ENCODE data around the gene BOLA3. TPM values are rescaled to one million over a fixed set of nuclear protein-coding genes. Genes with fewer than 3 reads are reported as not detected.
"Not testable (repeated sequence)": the region's sequence is repeated elsewhere in the genome, so short reads cannot be mapped to it uniquely, and the experiment has no call there.

The BOLA3 gene
- total RNA-seq, 3 donors from 2014 or later (not counting 1 experiment from before 2014, with no cell fraction given) = 8.1 to 13.8 (median 11.9) TPM

DNA sequence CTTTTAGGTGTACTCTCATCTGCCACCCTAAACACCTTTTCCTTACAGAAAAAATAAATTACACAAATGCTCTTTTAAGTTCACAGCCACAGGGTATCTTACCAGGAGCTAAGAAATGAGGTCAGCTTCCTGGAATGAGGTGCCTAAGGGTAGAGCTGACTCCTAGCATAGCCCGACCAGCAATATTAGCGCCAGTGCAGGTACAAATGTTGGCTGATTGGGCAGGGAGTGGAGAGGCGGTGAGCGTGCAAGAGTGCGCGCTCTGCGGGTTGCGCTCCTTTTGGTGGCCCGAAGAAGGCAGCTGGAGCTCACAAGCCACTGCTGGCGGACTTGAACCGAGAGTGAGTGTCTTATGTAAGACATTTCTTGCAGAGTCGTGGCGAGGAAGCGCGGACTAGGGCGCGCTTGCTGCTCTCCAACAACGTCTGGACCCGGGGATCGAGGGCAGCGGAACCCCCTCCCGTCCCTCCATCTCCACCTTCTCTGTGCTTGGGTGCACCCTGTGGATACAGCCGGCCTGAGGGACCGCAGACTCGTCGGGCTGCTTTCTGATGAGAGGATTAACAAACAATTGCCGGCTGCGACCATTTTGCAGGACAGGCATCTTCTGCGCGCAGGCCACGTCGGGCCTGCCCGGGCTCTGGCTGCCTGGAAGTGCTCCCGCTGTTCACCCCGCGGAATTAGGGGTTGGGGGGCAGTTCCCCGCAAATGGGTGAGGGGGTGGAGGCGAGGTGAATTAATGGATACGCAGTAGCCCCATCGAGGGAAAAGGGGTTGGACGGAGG lies 17.3 kb downstream of the BOLA3 start:
- Histone ChIP-seq H3K36me3 (ENCODE audit: control insufficient read depth, insufficient read depth, low read length) (peaks cover 1% of the 10 kb centered on the region), H3K27me3 (ENCODE audit: control insufficient read depth, insufficient read depth, low read length) (peaks cover 2% of the 10 kb centered on the region), H3K27ac (ENCODE audit: low read length) (no peak overlapping the region), H3K9me3 (ENCODE audit: control insufficient read depth, insufficient read depth, low read length) (no peaks in the 10 kb centered on the region), H3K4me1 (ENCODE audit: control insufficient read depth, insufficient read depth, low read length) (no peaks in the 10 kb centered on the region), H3K4me3 (ENCODE audit: low read length) (no peak overlapping the region)
- peaks cover 15 to 27% of the 10 kb centered on the region in 2 donors for H3K27me3 Mint-ChIP-seq (ENCODE audit: low read depth in 2 of 2)
- H3K4me1 Mint-ChIP-seq = no peaks in the 10 kb centered on the region
- no peaks in the 10 kb centered on the region for H3K9me3 Mint-ChIP-seq
- H3K36me3 Mint-ChIP-seq = no peaks in the 10 kb centered on the region
- intact Hi-C loops (cut with micrococcal nuclease) = no loop called here
- ATAC-seq (no peak), DNase-seq (no peak)
- H3K4me3 Mint-ChIP-seq = no peak overlapping the region
- TF ChIP-seq, protein P1, sequence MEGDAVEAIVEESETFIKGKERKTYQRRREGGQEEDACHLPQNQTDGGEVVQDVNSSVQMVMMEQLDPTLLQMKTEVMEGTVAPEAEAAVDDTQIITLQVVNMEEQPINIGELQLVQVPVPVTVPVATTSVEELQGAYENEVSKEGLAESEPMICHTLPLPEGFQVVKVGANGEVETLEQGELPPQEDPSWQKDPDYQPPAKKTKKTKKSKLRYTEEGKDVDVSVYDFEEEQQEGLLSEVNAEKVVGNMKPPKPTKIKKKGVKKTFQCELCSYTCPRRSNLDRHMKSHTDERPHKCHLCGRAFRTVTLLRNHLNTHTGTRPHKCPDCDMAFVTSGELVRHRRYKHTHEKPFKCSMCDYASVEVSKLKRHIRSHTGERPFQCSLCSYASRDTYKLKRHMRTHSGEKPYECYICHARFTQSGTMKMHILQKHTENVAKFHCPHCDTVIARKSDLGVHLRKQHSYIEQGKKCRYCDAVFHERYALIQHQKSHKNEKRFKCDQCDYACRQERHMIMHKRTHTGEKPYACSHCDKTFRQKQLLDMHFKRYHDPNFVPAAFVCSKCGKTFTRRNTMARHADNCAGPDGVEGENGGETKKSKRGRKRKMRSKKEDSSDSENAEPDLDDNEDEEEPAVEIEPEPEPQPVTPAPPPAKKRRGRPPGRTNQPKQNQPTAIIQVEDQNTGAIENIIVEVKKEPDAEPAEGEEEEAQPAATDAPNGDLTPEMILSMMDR (IDR thresholded peaks at IDR 0.05) = no peak
- H3K27ac Mint-ChIP-seq = no peak overlapping the region
- WGBS (ENCODE audit: insufficient coverage) = 59% methylated on average over 41 of the region's 41 CpGs

DNA sequence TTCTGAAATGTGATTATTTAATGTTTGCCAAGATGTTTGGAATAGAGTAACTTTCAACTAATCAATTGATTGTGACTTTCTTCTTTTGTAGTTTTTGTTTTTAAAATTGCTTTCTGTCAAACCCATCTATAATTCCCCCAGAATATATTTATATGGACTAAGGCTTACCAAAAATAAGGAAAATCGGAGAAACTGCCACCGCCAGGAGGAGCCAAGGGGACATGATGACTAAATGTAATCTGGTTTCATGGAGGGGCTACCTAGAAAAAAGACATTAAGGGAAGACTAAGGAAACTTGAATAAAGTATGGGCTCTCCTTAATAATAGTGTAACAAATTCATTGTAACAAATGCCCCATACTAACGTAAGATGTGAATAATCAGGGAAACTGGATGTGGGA lies 19.5 kb downstream of the BOLA3 start:
- TF ChIP-seq, protein P1 (IDR thresholded peaks at IDR 0.05) = no peak
- Mint-ChIP-seq H3K27me3 (ENCODE audit: low read depth in 2 of 2) (peaks cover 15 to 27% of the 10 kb centered on the region in 2 donors), H3K4me3 (no peak overlapping the region), H3K9me3 (no peaks in the 10 kb centered on the region), H3K27ac (no peak overlapping the region), H3K36me3 (no peaks in the 10 kb centered on the region), H3K4me1 (no peaks in the 10 kb centered on the region)
- no peak for DNase-seq
- Histone ChIP-seq H3K4me1 (ENCODE audit: control insufficient read depth, insufficient read depth, low read length) (no peaks in the 10 kb centered on the region), H3K36me3 (ENCODE audit: control insufficient read depth, insufficient read depth, low read length) (no peaks in the 10 kb centered on the region), H3K4me3 (ENCODE audit: low read length) (no peak overlapping the region), H3K27ac (ENCODE audit: low read length) (no peak overlapping the region), H3K27me3 (ENCODE audit: control insufficient read depth, insufficient read depth, low read length) (peaks cover 2% of the 10 kb centered on the region), H3K9me3 (ENCODE audit: control insufficient read depth, insufficient read depth, low read length) (peaks cover 3% of the 10 kb centered on the region)
- no peak for ATAC-seq
- WGBS (ENCODE audit: insufficient coverage) = 100% methylated on average over 2 of the region's 3 CpGs
- intact Hi-C loops (cut with micrococcal nuclease) = loop anchor here (10.0 kb wide), 1 partner anchor 47 kb away; the partner anchor contains the start of gene MOB1A

DNA sequence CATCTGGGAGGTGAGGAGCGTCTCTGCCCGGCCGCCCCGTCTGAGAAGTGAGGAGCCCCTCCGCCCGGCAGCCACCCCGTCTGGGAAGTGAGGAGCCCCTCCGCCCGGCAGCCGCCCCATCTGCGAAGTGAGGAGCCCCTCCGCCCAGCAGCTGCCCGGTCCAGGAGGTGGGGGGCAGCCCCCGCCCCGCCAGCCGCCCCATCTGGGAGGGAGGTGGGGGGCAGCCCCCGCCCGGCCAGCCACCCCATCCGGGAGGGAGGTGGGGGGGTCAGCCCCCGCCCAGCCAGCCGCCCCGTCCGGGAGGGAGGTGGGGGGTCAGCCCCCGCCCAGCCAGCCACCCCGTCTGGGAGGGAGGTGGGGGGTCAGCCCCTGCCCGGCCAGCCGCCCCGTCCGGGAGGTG lies 23.8 kb downstream of the BOLA3 start:
- Mint-ChIP-seq H3K36me3 (peaks cover 19% of the 10 kb centered on the region), H3K27me3 (ENCODE audit: low read depth in 2 of 2) (peaks cover 0 to 11% of the 10 kb centered on the region in 2 donors)
- H3K4me3 ChIP-seq (ENCODE audit: low read length); DNase-seq; H3K4me3 Mint-ChIP-seq; ATAC-seq; H3K36me3 ChIP-seq (ENCODE audit: control insufficient read depth, insufficient read depth, low read length); H3K27ac Mint-ChIP-seq; H3K27me3 ChIP-seq (ENCODE audit: control insufficient read depth, insufficient read depth, low read length); H3K4me1 ChIP-seq (ENCODE audit: control insufficient read depth, insufficient read depth, low read length); H3K27ac ChIP-seq (ENCODE audit: low read length); H3K9me3 Mint-ChIP-seq; H3K4me1 Mint-ChIP-seq: not testable (repeated sequence)
- H3K9me3 ChIP-seq (ENCODE audit: control insufficient read depth, insufficient read depth, low read length) = peaks cover 17% of the 10 kb centered on the region
- WGBS (ENCODE audit: insufficient coverage) = 96% methylated on average over 23 of the region's 29 CpGs
- intact Hi-C loops (cut with micrococcal nuclease) = loop anchor here (10.0 kb wide), 1 partner anchor 51 kb away; the partner anchor contains the start of gene MOB1A

DNA sequence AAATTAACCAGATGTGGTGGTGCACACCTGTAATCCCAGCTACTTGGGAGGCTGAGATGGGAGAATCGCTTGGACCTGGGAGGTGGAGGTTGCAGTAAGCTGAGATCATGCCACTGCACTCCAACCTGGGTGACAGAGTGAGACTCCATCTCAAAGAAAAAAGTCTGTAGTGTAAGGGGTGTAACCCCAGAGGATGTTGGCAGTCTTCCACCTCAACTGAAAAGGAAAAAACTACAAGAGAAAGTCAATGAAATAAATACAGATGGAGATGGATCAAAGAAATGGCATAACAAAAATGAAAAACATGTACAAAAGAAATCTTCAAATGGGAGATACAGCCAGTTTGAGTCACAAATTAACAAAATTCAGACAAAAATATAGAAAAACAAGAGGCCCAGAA lies 25.9 kb downstream of the BOLA3 start:
- peaks cover 17% of the 10 kb centered on the region for H3K9me3 ChIP-seq (ENCODE audit: control insufficient read depth, insufficient read depth, low read length)
- H3K4me1 ChIP-seq (ENCODE audit: control insufficient read depth, insufficient read depth, low read length); H3K27me3 ChIP-seq (ENCODE audit: control insufficient read depth, insufficient read depth, low read length); H3K27ac ChIP-seq (ENCODE audit: low read length); H3K4me3 Mint-ChIP-seq; H3K4me1 Mint-ChIP-seq; DNase-seq; H3K27me3 Mint-ChIP-seq (ENCODE audit: low read depth in 2 of 2); H3K4me3 ChIP-seq (ENCODE audit: low read length); H3K9me3 Mint-ChIP-seq; H3K27ac Mint-ChIP-seq; ATAC-seq; H3K36me3 ChIP-seq (ENCODE audit: control insufficient read depth, insufficient read depth, low read length): not testable (repeated sequence)
- 100% methylated on average over 1 of the region's 1 CpG for WGBS (ENCODE audit: insufficient coverage)
- peaks cover 19% of the 10 kb centered on the region for H3K36me3 Mint-ChIP-seq
- intact Hi-C loops (cut with micrococcal nuclease) = loop anchor here (10.0 kb wide), 1 partner anchor 53 kb away; the partner anchor contains the start of gene MOB1A

Measured in natural killer cell (primary cell).